GM19240 (cell line): ENCODE data around the gene CRACR2A.

Source experiments
- DNase-seq: peaks from one replicate; pipeline ENCODE4 v3.0.0; 2011; ENCODE audit warnings: low spot score; ENCODE audit not compliant: insufficient read length

The CRACR2A gene

GRCh38 chr12:3571323-3571722, 181.6 kb downstream of the CRACR2A start:
- DNase-seq: no peak

- DNase-seq: no peak
These were observed 184.2 kb downstream of the CRACR2A start for GRCh38 chr12:3568695-3569094.

GRCh38 chr12:3565985-3566384, 186.9 kb downstream of the CRACR2A start:
- no peak for DNase-seq
